T-helper 22 cell (primary cell): ENCODE measurements around the gene MRPS2.
"Not testable (repeated sequence)": the region's sequence is repeated elsewhere in the genome, so short reads cannot be mapped to it uniquely, and the experiment has no call there.

Source experiments
- DNase-seq: peaks from one replicate; pipeline ENCODE4 v3.0.0-alpha.2; 2020; ENCODE audit warnings: low read depth

Gene MRPS2

DNA sequence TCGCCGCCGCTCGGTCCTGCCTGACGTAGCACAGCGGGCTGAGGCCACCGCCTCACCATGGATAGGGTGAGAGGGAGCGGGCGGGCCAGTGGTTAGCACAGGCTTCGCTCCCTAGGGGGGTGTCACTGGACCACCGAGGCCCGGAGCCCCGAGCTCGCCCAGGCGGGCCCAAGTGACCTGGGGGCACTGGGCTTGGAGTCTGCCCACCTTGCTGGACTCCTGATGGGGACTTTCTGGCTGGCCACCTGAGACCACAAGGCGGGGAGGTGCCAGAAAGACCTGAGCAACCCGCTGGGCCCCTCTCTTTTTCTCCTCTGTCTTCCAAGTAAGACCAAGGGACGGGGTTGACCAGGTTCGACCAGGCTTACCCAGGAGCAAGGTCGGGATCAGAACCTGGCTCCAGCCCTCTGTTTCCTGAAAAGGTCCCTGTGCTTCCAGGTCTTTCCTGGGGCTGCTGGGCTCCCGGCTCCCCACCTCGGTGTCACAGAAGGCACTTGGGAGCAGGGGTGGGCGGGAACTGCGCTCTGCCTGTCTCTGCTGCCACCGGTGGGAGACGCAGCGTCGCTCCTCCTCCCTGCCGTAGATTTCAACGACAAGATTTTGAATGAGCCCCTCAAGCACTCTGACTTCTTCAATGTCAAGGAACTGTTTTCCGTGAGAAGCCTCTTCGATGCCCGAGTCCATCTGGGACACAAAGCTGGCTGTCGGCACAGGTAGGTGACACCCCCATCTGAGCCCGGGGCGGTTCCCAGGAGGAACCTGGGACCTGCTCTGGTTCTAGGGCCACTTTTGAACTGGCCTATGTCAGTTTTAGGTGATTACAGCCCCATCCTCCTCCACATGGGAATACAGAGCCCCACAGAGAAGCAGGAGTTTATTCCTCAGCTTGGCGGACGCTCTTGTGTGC lies 1.0 kb downstream of the MRPS2 start:
- DNase-seq = no peak

GRCh38 chr9:135502168-135502872 lies 1.8 kb downstream of the MRPS2 start:
- DNase-seq = no peak

- DNase-seq = no peak
These were observed 2.4 kb downstream of the MRPS2 start for GRCh38 chr9:135502873-135503321.

GRCh38 chr9:135503371-135504261 lies 3.1 kb downstream of the MRPS2 start:
- no peak for DNase-seq

DNA sequence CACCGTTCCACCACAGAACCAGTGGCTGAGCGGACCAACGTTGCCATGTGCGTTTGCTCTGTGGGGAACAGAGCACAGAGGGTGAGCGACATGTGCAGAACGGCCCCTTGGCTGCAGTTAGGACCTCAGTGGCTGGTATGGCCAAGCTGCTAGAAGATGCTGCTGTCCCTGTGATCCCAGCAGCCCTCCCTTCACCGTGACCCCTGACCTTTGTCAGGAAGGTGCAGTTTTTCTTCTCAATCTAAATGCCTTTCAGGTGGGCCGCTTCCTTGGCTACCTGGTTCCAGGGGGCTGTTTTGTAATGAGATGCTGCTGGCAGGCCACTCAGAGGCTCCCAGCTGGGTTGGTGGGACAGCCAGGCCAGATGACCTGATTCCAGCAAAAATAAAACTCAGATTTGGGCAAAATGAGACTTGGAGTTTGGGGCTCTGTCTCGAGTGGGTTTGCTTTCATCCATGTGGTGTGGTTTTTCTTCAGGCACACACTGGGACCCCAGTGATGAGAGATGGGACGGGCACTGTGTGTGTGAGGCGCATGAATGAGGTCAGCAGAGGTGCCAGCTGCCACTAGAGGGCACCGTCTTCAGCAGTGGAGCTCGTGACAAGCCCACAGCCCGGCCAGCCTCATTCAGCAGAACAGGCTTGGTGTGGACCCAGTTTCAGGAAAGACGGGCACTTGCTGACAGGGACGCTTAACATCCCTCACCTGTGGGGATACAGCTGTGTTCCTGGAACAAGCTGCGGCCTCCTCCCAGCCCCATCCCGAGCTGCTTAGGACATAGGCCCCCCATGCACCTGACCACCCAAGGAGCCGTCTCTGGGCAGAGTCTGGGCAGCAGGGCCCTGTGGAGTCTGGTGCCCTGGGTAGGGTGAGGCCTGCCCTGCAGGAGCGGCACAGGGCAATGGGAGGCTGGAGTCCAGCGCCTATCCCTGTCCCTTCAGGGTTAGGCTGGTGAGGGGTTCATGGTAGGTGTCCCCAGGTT lies 4.1 kb downstream of the MRPS2 start:
- no peak for DNase-seq

GRCh38 chr9:135505406-135506187 lies 5.1 kb downstream of the MRPS2 start:
- DNase-seq = no peak

DNA sequence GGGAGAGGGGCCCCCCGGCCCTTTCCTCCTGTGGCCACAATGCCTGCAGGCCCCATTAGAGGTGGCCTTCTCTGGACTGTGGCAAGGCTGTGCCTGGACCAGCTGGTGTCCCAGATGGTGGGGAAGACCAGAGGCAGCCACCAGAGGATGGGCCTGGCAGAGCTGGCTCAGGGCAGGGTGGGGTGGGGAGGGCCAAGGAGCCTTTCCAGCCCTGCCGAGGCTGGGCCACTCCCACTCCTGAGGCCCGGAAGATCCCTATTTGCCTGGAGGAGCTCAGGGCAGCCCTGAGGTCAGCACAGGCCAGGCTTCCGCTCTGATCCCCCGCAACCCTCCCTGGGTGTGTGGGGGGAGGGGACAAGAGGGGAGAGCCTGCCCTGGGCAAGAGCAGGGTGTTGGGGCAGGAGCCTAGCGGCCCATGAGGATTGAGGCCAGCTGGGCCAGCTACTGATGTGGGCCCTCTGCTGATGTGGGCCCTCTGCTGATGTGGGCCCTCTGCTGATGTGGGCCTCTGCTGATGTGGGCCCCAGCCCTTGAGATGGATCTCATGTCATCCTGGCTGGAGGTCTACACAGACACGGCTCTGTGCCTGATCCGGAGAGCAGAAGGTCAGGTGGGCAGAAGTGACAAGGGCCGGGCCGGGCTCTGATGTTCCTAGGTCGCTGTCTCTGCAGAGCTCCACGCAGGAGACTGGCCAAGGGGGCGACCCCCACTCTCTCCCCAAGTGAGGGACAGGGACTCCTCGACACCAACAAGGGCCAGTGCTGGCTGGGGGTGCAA lies 6.0 kb downstream of the MRPS2 start:
- DNase-seq = no peak

GRCh38 chr9:135507104-135508035 lies 6.9 kb downstream of the MRPS2 start:
- no peak for DNase-seq

DNA sequence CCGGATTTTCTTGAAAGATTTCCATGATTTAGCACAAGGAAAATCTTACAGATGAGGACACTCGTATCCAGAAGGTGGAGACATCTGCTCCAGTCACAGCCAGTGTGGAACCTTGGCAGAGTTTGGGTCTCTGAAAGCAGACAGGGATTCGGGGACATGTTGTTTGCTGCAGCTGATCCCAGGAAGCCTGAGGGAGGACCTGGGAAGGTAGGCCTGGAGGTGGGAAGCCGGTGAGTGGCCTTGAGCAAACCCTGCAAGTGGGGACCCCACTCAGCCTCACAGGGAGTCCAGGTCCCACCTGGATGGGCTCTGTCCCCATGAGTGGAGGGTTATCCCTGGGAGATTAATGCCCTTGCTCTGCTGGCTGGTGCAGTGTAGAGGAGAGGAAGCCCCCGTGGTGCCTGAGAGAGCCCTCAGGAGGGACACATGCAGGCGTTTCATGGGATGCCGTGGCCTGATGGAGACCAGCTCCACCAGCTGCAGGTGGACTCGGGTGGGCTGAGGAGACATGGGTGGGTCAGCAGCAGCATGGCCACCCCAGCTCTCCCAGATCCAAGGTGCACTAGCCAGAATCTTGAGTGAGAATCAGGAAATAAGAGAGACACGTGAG lies 7.8 kb downstream of the MRPS2 start:
- no peak for DNase-seq

- no peak for DNase-seq
These were observed 9.0 kb downstream of the MRPS2 start for GRCh38 chr9:135509458-135509857.

GRCh38 chr9:135512241-135512603 lies 11.7 kb downstream of the MRPS2 start:
- no peak for DNase-seq

DNA sequence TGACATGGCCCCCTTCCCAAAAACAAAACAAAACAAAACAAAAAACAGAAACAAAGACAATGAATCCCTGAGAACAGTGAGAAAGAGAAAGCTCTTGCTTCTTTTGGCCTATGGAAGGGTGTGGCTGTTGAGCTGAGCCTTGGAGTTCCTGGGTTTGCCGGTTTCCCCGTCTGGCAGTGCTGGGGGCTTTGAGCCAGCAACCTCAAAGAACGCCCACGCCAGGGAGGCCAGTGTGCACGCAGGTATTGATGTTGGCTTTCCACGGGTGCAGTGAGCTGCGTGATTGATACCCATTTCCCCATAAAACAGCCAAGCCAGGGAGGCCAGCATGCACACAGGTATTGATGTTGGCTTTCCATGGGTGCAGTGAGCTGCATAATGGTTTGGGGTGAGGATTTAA lies 12.4 kb downstream of the MRPS2 start:
- no peak for DNase-seq

DNA sequence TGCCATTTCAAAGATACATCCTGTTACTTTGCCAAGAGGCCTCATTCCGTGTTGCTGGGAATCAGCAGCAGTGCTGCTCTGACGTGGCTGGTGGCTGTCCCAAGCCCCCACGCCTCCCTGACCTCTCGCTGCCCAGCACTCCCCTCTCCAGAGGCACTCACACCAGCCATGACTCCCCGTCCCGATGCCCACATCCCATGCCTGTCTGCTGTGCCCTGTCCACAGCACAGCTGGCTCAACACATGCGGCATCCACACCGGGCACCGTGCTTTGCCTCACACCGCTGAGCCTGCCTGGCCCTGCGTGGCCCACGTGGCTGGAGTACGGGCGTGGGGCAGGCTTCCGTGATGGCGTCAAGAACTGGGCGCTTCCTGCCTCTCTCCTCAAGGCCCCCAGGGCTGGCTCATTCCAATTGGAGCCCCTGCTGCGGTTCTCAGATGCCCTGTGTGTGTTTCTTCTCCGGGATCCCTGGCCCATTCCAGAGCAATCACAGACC lies 12.9 kb downstream of the MRPS2 start:
- no peak for DNase-seq

DNA sequence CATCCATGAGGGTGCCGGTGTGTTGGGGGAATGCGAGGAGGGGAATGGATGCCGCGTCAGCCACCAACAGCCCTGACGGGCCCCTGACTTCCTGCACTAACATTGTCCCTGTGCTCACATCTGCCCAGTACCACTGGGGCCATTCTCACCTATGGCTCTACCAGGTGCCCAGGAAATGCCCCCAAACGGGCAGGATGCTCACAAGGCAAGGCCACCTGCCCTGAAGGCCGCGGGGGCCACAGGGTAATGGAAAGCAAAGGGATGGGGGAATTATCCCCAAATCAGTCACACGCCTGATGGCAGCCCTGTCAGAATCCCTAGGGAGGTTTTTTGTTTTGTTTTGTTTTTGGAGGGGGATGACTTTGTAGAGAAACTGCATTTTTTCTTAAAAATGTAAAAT lies 13.4 kb downstream of the MRPS2 start:
- DNase-seq = not testable (repeated sequence)

DNA sequence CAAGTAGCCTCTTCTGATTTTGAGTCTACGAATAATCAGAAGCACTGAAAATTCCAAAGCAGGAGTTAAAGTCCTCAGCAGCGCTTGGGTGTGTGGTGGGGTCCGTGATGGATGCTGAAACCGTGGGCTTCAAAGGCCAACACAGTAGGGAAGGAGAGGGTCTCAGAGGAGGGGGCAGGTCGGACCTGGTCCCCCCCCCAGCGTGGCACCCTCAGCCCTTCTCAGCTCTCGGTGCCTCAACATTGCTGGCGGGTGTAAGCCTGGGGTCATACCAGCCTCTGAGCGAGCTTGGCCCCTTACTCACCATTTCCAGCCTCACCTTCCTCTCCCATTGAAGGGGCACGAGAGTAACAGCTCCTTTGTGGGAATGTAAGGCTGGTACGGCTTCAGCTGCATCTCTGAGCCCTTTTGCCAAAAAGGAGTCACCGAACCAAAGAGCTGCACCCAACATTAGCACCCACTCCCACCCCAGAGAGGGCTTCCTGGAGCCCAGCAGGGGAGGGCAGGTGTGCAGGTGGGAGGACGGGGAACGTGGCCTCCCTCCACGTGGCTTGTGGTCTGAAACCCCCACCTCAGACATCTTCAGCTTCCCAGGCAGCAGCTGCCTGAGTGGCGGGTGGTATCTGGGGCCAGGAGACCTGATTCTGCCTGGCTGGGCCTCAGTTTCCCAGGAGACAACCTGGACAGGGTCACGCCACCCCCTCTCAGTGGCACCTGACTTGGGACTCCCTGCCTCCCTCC lies 14.0 kb downstream of the MRPS2 start:
- DNase-seq = no peak

DNA sequence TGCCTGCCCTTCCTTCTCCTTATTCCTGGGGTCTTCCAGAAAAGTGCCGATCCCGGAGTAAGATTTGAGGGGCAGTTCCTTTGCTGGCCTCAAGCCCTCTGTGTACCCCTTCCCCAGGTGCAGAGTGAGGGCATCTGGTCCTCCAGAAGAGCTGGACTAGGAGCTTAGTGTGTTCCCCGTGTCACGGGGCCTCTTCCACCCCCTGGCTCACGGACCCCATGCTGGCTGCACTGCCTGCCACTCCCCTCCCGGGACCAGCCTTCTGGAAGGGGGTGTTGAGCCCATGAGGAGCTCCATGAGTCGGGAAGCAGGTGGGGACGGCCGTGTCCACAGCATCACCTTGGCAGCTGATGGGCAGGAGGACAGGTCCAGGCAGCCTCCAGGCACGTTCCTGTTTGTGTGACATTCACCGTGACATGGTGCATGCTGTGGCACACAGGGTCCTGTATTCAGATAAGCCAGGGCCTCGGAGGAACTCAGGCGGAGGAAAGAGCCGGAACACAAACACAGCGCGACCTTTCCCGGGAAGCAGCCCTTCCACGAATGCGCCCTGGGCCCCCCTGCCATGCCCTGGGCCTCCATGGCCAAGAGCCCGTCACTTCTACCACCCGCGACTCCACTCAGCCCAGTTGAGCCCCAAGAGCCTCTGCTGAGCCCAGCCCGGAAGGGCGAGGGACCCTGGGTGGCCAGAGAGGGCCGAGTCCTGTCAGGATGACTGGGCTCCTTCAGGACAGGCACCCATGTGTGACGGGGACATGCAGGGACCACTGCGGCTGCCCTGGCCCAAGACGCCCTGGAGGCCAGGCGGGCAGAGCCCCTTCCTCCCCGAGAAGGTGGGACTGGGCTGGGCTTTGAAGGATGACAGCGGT lies 14.8 kb downstream of the MRPS2 start:
- DNase-seq = no peak
